Trophoblast cell (in vitro differentiated cells and primary cell): ENCODE data around the gene MRPS22.
A peak's percentile ranks its signal among the peaks of the same experiment; 100 is the strongest.

Source experiments
- DNase-seq, 2 donors: peaks; one replicate each; pipeline ENCODE4 v3.0.0-alpha.2; 2016
- H2AFZ ChIP-seq: 2 replicates; pipeline ENCODE4 v1.6.1; 2013; ENCODE audit warnings: low read length, moderate library complexity, mild to moderate bottlenecking; ENCODE audit not compliant: insufficient read depth, poor library complexity
- H2AK5ac ChIP-seq: 2 replicates; pipeline ENCODE4 v1.6.1; 2013; ENCODE audit warnings: mild to moderate bottlenecking, low read length
- H2BK120ac ChIP-seq: 2 replicates; pipeline ENCODE4 v1.6.1; 2013; ENCODE audit warnings: low read length, mild to moderate bottlenecking, moderate library complexity; ENCODE audit not compliant: insufficient read depth, poor library complexity
- H2BK12ac ChIP-seq: 2 replicates; pipeline ENCODE4 v1.6.1; 2013; ENCODE audit warnings: mild to moderate bottlenecking, low read length, moderate library complexity
- H2BK5ac ChIP-seq: 2 replicates; pipeline ENCODE4 v1.6.1; 2013; ENCODE audit warnings: low read length, low read depth, moderate library complexity, mild to moderate bottlenecking; ENCODE audit not compliant: poor library complexity
- H3K14ac ChIP-seq: 2 replicates; pipeline ENCODE4 v1.6.1; 2013; ENCODE audit warnings: mild to moderate bottlenecking, low read length
- H3K18ac ChIP-seq: 2 replicates; pipeline ENCODE4 v1.6.1; 2013; ENCODE audit warnings: mild to moderate bottlenecking, low read length
- H3K23ac ChIP-seq: 2 replicates; pipeline ENCODE4 v1.6.1; 2013; ENCODE audit warnings: low read length
- H3K27ac ChIP-seq: 2 replicates; pipeline ENCODE4 v1.5.1; 2013; ENCODE audit warnings: low read depth, mild to moderate bottlenecking, inconsistent platforms, low read length, moderate library complexity
- H3K27me3 ChIP-seq: 2 replicates; pipeline ENCODE4 v1.6.1; 2013; ENCODE audit warnings: inconsistent platforms, mild to moderate bottlenecking, low read length, moderate library complexity; ENCODE audit not compliant: insufficient read depth
- H3K36me3 ChIP-seq, 2 experiments: 1 replicate in 1 of 2; 2 replicates in 1 of 2; pipeline ENCODE4 v1.6.1; 2013; ENCODE audit warnings: low read length in 2 of 2, mild to moderate bottlenecking in 2 of 2, moderate library complexity in 1 of 2; ENCODE audit not compliant: insufficient read depth in 2 of 2, control insufficient read depth in 1 of 2
- H3K4ac ChIP-seq: 2 replicates; pipeline ENCODE4 v1.6.1; 2013; ENCODE audit warnings: low read depth, mild to moderate bottlenecking, low read length, moderate library complexity
- H3K4me1 ChIP-seq, 2 experiments: 1 replicate in 1 of 2; 2 replicates in 1 of 2; pipeline ENCODE4 v1.6.1; 2013; ENCODE audit warnings: low read length in 2 of 2, mild to moderate bottlenecking in 2 of 2, moderate library complexity in 1 of 2; ENCODE audit not compliant: insufficient read depth in 2 of 2, control insufficient read depth in 1 of 2
- H3K4me2 ChIP-seq: 2 replicates; pipeline ENCODE4 v1.6.1; 2013; ENCODE audit warnings: inconsistent platforms, mild to moderate bottlenecking, low read length, moderate library complexity
- H3K4me3 ChIP-seq: 2 replicates; pipeline ENCODE4 v1.5.1; 2013; ENCODE audit warnings: mild to moderate bottlenecking, low read depth, low read length, inconsistent platforms
- H3K79me1 ChIP-seq: one replicate; pipeline ENCODE4 v1.6.1; 2013; ENCODE audit warnings: low read length
- H3K79me2 ChIP-seq: 2 replicates; pipeline ENCODE4 v1.6.1; 2013; ENCODE audit warnings: low read length, mild to moderate bottlenecking; ENCODE audit not compliant: control insufficient read depth, insufficient read depth, poor library complexity
- H3K9ac ChIP-seq: 2 replicates; pipeline ENCODE4 v1.6.1; 2013; ENCODE audit warnings: mild to moderate bottlenecking, low read length
- H3K9me3 ChIP-seq: 2 replicates; pipeline ENCODE4 v1.6.1; 2013; ENCODE audit warnings: low read depth, mild to moderate bottlenecking, control low read depth, inconsistent platforms, low read length; ENCODE audit not compliant: insufficient read depth
- H4K12ac ChIP-seq: 2 replicates; pipeline ENCODE4 v1.6.1; 2013; ENCODE audit warnings: low read depth, mild to moderate bottlenecking, low read length, moderate library complexity
- H4K8ac ChIP-seq: 2 replicates; pipeline ENCODE4 v1.6.1; 2013; ENCODE audit warnings: low read depth, mild to moderate bottlenecking, low read length, moderate library complexity
- H4K91ac ChIP-seq: one replicate; pipeline ENCODE4 v1.6.1; 2013; ENCODE audit warnings: low read depth, mild to moderate bottlenecking, low read length, moderate library complexity
- WGBS: extraction: QIAGEN DNeasy Blood & Tissue Kit; methylation state at CpG from one replicate; pipeline ENCODE4 v1.1.7; 2013; ENCODE audit warnings: missing lambda C conversion rate; ENCODE audit not compliant: insufficient read length, insufficient coverage; ENCODE audit errors: extremely low coverage; 5-methylcytosine and 5-hydroxymethylcytosine counted together

The MRPS22 gene

GRCh38 chr3:139309061-139309591 lies 34.7 kb upstream of the MRPS22 start:
- H4K91ac ChIP-seq, result peak overlapping the region; percentile 58
- WGBS, result no CpG with 5 or more reads among the region's 2 CpGs

GRCh38 chr3:139309880-139310279 lies 33.9 kb upstream of the MRPS22 start:
- no peak overlapping the region for H2AK5ac ChIP-seq
- H3K9ac ChIP-seq, result no peak overlapping the region
- no peak overlapping the region for H3K18ac ChIP-seq
- no CpG with 5 or more reads among the region's 4 CpGs for WGBS
- H3K79me1 ChIP-seq, result peaks cover 18% of the 10 kb centered on the region
- DNase-seq, result peak; percentile 23 to 55
- H3K27me3 ChIP-seq, result no peaks in the 10 kb centered on the region
- H3K4me3 ChIP-seq, result no peak overlapping the region
- peak overlapping the region; percentile 11 for H2BK5ac ChIP-seq
- no peak overlapping the region for H2AFZ ChIP-seq
- peaks cover 33 to 44% of the 10 kb centered on the region in 2 experiments for H3K4me1 ChIP-seq
- H3K9me3 ChIP-seq, result no peaks in the 10 kb centered on the region
- no peak overlapping the region for H2BK12ac ChIP-seq
- H3K4ac ChIP-seq, result no peak overlapping the region
- no peaks in the 10 kb centered on the region for H3K79me2 ChIP-seq
- no peak overlapping the region for H4K8ac ChIP-seq
- H2BK120ac ChIP-seq, result no peak overlapping the region
- no peak overlapping the region for H3K14ac ChIP-seq
- H4K12ac ChIP-seq, result no peak overlapping the region
- no peak overlapping the region for H3K4me2 ChIP-seq
- H3K36me3 ChIP-seq, result no peaks in the 10 kb centered on the region
- no peak overlapping the region for H4K91ac ChIP-seq
- H3K27ac ChIP-seq, result peak overlapping the region; percentile 50
- no peak overlapping the region for H3K23ac ChIP-seq

More at GRCh38 chr3:139309061-139309591, 34.7 kb upstream of the MRPS22 start:
- no peaks in the 10 kb centered on the region for H3K27me3 ChIP-seq
- H3K18ac ChIP-seq, result no peak overlapping the region
- H3K79me1 ChIP-seq, result peaks cover 18% of the 10 kb centered on the region
- H3K23ac ChIP-seq, result no peak overlapping the region
- no peaks in the 10 kb centered on the region for H3K79me2 ChIP-seq
- peak overlapping the region; percentile 2 for H3K27ac ChIP-seq
- no peaks in the 10 kb centered on the region for H3K9me3 ChIP-seq
- H2BK5ac ChIP-seq, result peak overlapping the region; percentile 11
- H3K36me3 ChIP-seq, result no peaks in the 10 kb centered on the region
- no peak overlapping the region for H2AFZ ChIP-seq
- no peak overlapping the region for H3K4me3 ChIP-seq
- no peak overlapping the region for H3K9ac ChIP-seq
- H3K4me2 ChIP-seq, result no peak overlapping the region
- H3K4ac ChIP-seq, result no peak overlapping the region
- H2BK120ac ChIP-seq, result peak overlapping the region; percentile 67
- H4K8ac ChIP-seq, result no peak overlapping the region
- peaks cover 33 to 43% of the 10 kb centered on the region in 2 experiments for H3K4me1 ChIP-seq
- H4K12ac ChIP-seq, result no peak overlapping the region
- H3K14ac ChIP-seq, result peak overlapping the region; percentile 13
- DNase-seq, result no peak
- H2AK5ac ChIP-seq, result peak overlapping the region; percentile 13
- H2BK12ac ChIP-seq, result peak overlapping the region; percentile 69

DNA sequence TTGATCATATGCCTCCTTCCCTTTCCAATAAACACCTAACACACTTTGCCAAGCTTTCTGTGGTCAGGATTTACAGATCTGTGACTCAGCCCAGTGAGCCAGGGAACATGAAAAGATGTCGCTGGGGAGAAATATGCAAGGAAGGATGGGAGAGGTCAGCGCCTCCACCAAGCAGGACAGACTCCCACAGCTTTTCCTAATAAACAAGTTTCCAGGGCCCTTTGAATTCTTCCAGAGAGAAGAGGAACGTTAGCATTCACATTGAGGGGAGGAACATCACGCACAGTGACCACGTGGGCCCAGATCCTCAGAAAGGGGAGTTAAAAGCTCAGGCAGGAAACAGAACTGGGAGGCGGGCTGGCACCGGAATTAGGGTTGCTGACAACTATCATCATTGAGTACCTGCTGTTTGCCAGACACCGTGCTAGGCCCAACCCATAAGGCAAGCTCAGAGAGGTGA lies 33.3 kb upstream of the MRPS22 start:
- no CpG with 5 or more reads among the region's 8 CpGs for WGBS
- peak; percentile 45 to 70 for DNase-seq
- no peak overlapping the region for H2AFZ ChIP-seq

DNA sequence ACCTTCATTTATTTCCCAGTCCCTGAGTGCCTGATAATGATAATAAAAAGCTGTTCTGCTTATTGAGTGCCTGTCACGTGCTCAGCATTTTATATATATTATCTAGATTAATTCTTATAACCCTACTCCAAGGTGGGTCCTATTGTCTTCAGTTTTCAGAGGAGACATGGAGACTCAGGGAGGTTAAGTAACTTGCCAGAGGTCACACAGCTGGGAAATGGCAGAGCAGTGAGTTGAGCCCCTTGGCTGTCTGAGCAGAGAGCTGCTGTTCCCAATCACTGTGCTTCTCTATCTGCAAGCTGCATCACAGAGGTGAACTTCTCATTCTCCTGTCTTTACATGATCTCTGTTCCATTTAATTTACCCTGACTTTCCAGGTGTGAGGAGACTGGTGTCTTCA lies 32.3 kb upstream of the MRPS22 start:
- WGBS, result no CpG with 5 or more reads among the region's 1 CpG
- no peak overlapping the region for H2AK5ac ChIP-seq
- no peak overlapping the region for H3K4ac ChIP-seq

More for the DNA sequence above, 33.3 kb upstream of the MRPS22 start:
- Histone ChIP-seq H2BK12ac (peak overlapping the region; percentile 21), H3K27ac (peak overlapping the region; percentile 24), H3K4me3 (no peak overlapping the region), H3K4ac (no peak overlapping the region), H3K14ac (no peak overlapping the region), H3K79me1 (peaks cover 18% of the 10 kb centered on the region), H3K23ac (no peak overlapping the region), H2AK5ac (peak overlapping the region; percentile 31), H4K8ac (no peak overlapping the region), H2BK5ac (no peak overlapping the region), H4K12ac (no peak overlapping the region), H3K18ac (no peak overlapping the region), H3K9me3 (no peaks in the 10 kb centered on the region), H3K4me1 (peaks cover 33 to 44% of the 10 kb centered on the region in 2 experiments), H3K27me3 (no peaks in the 10 kb centered on the region), H4K91ac (peak overlapping the region; percentile 41), H3K79me2 (no peaks in the 10 kb centered on the region), H3K9ac (no peak overlapping the region), H3K4me2 (no peak overlapping the region), H3K36me3 (no peaks in the 10 kb centered on the region), H2BK120ac (no peak overlapping the region)

More for the DNA sequence above, 32.3 kb upstream of the MRPS22 start:
- no peak overlapping the region for H3K9ac ChIP-seq
- no peak overlapping the region for H2BK5ac ChIP-seq
- DNase-seq, result no peak
- H3K23ac ChIP-seq, result no peak overlapping the region
- no peak overlapping the region for H2BK12ac ChIP-seq
- H2AFZ ChIP-seq, result no peak overlapping the region
- H3K4me1 ChIP-seq, result peaks cover 33 to 44% of the 10 kb centered on the region in 2 experiments
- no peak overlapping the region for H3K14ac ChIP-seq
- H3K27me3 ChIP-seq, result no peaks in the 10 kb centered on the region
- no peak overlapping the region for H3K27ac ChIP-seq
- no peaks in the 10 kb centered on the region for H3K36me3 ChIP-seq
- no peak overlapping the region for H4K8ac ChIP-seq
- no peaks in the 10 kb centered on the region for H3K79me2 ChIP-seq
- H4K91ac ChIP-seq, result peak overlapping the region; percentile 41
- H3K4me2 ChIP-seq, result no peak overlapping the region
- H4K12ac ChIP-seq, result no peak overlapping the region
- no peak overlapping the region for H3K18ac ChIP-seq
- no peak overlapping the region for H2BK120ac ChIP-seq
- peaks cover 18% of the 10 kb centered on the region for H3K79me1 ChIP-seq
- H3K4me3 ChIP-seq, result no peak overlapping the region
- H3K9me3 ChIP-seq, result no peaks in the 10 kb centered on the region
